Adrenal gland (tissue), 12 donors: ENCODE data around the gene IL17RB. TPM values are rescaled to one million over a fixed set of nuclear protein-coding genes. Genes with fewer than 3 reads are reported as not detected.

ENCODE experiments used
- DNase-seq, 7 donors: peaks; one replicate each; pipeline ENCODE4 v3.0.0-alpha.2; 2019 to 2020
- H3K27ac ChIP-seq, 5 donors: fragments of 200-600 bp; sonication (generic) in 4 of 5; 1 replicate in 3 of 5; 2 replicates in 2 of 5; pipeline versions ENCODE4 v1.5.1 to v1.8.0; 2016 to 2020; ENCODE audit warnings: mild to moderate bottlenecking in 1 of 5
- H3K27me3 ChIP-seq: fragments of 200-600 bp; 2 replicates; pipeline ENCODE4 v1.8.0; 2021
- H3K36me3 ChIP-seq, 2 donors: fragments of 200-600 bp; replicated peaks in 1 of 2; 1 replicate in 1 of 2; 2 replicates in 1 of 2; pipeline versions ENCODE4 v1.5.1 to v1.8.0; 2018 to 2022
- H3K4me1 ChIP-seq, 2 donors: fragments of 200-600 bp; replicated peaks in 1 of 2; 1 replicate in 1 of 2; 2 replicates in 1 of 2; pipeline versions ENCODE4 v1.5.1 to v1.8.0; 2018 to 2021
- H3K4me3 ChIP-seq, 4 donors: fragments of 200-600 bp; sonication (generic) in 3 of 4; one replicate each; pipeline ENCODE4 v1.5.1; 2016 to 2018
- H3K9me3 ChIP-seq, 3 donors: fragments of 200-600 bp; sonication (generic) in 1 of 3; replicated peaks in 1 of 3; 1 replicate in 2 of 3; 2 replicates in 1 of 3; pipeline versions ENCODE4 v1.5.1 to v1.8.0; 2016 to 2021
- CTCF ChIP-seq, 6 experiments: fragments of 450-650 bp in 4 of 6; fragments of 200-600 bp in 2 of 6; sonication (generic) in 1 of 6; IDR thresholded peaks; 1 replicate in 5 of 6; 2 replicates in 1 of 6; pipeline versions ENCODE4 v1.5.1 to v1.8.0; 2016 to 2021; ENCODE audit warnings: antibody characterized with exemption in 6 of 6, mild to moderate bottlenecking in 2 of 6, moderate library complexity in 1 of 6
- POLR2A ChIP-seq, 2 donors: fragments of 450-650 bp; IDR thresholded peaks; one replicate each; pipeline ENCODE4 v1.6.1; 2017; ENCODE audit warnings: antibody characterized with exemption in 2 of 2, mild to moderate bottlenecking in 2 of 2, moderate library complexity in 1 of 2
- whole genome bisulfite sequencing, 4 donors: extraction: QIAGEN DNeasy Blood & Tissue Kit in 2 of 4; methylation state at CpG; one replicate each; pipeline versions ENCODE4 v1.1.5 to v1.1.7; 2013 to 2017; 5-methylcytosine and 5-hydroxymethylcytosine counted together
- intact Hi-C, 2 donors: fragments of 100-400 bp; cut with DNase I; formaldehyde crosslinking; loops; one replicate each; pipeline versions ENCODE4 v1.14.1 to v1.15.0; 2022 to 2023
- polyA plus RNA-seq, 3 donors: library from polyadenylated mRNA; stranded (reverse); fragments of 200-250 nt in 2 of 3; fragments of 350-450 nt in 1 of 3; fragmentation: Illumina TruSeq in 1 of 3; extraction: RNeasy Lipid Tissue Mini Kit (QIAGEN cat#74804) in 1 of 3; gene quantifications; one replicate each; pipeline ENCODE4 v1.2.3, GENCODE V29; 2013 to 2014
- total RNA-seq, 9 donors: library from RNA; depleted of rRNA in 4 of 9; stranded (reverse); fragments of >200 nt in 4 of 9; fragments of 120-200 nt in 1 of 9; fragmentation: NEBNext Ultra II Directional in 1 of 9; extraction: Animal tissue kit (Norgen Biotek cat#: 25700) in 1 of 9; gene quantifications; one replicate each; pipeline versions ENCODE4 v1.1.0 to v1.2.4, GENCODE V29; 2013 to 2023
- donor health status: healthy with polysubstance abuse.
- donor health status: Bipolar disorder and iron deficiency.
- donor health status: DM: yes; HTN: yes; CAD: no.
- donor health status: DM: no; HTN: no; CAD: no.
- donor health status: DM: no; HTN: no; CAD: no.
- donor health status: DM: yes; HTN: yes; CAD: no.

Gene IL17RB
- total and polyA plus RNA-seq, 12 donors = 0.35 to 12.0 (median 2.1) TPM

GRCh38 chr3:53843195-53844177 is 2.9 kb upstream of the IL17RB start:
- TF ChIP-seq CTCF (IDR thresholded peaks at IDR 0.05) = no peak
- no peak for TF ChIP-seq POLR2A (IDR thresholded peaks at IDR 0.05)
- WGBS, 4 donors = 73 to 78% (median 76%) methylated on average over 8 to 10 of the region's 10 CpGs
- Histone ChIP-seq H3K4me1 (peaks cover 7 to 13% of the 10 kb centered on the region in 2 donors), H3K27me3 (no peaks in the 10 kb centered on the region), H3K27ac (peak overlapping the region in 3 of 5 donors; percentile 8 to 78 (median 57)), H3K36me3 (no peaks in the 10 kb centered on the region), H3K4me3 (no peak overlapping the region), H3K9me3 (no peaks in the 10 kb centered on the region)
- peak in 1 of 7 donors; percentile 51 for DNase-seq
- intact Hi-C loops = no loop called here

GRCh38 chr3:53844262-53845102 is 1.9 kb upstream of the IL17RB start:
- TF ChIP-seq POLR2A (IDR thresholded peaks at IDR 0.05) (no peak), CTCF (IDR thresholded peaks at IDR 0.05) (no peak)
- Histone ChIP-seq H3K4me3 (peak overlapping the region in 1 of 4 donors; percentile 90), H3K9me3 (no peaks in the 10 kb centered on the region), H3K4me1 (peaks cover 7 to 13% of the 10 kb centered on the region in 2 donors), H3K27ac (peak overlapping the region in 1 of 5 donors; percentile 78), H3K36me3 (no peaks in the 10 kb centered on the region), H3K27me3 (no peaks in the 10 kb centered on the region)
- 74 to 92% (median 90%) methylated on average over 4 to 9 of the region's 9 CpGs for WGBS, 4 donors
- DNase-seq = peak in 1 of 7 donors; percentile 50
- intact Hi-C loops = no loop called here

- Histone ChIP-seq H3K4me3 (peak overlapping the region in 2 of 4 donors; percentile 55 to 90), H3K27ac (peak overlapping the region in 3 of 5 donors; percentile 69 to 78 (median 73)), H3K27me3 (no peaks in the 10 kb centered on the region), H3K9me3 (no peaks in the 10 kb centered on the region), H3K36me3 (no peaks in the 10 kb centered on the region), H3K4me1 (peaks cover 7 to 13% of the 10 kb centered on the region in 2 donors)
- intact Hi-C loops = no loop called here
- TF ChIP-seq CTCF (IDR thresholded peaks at IDR 0.05) (peak in 4 of 6 experiments; percentile 8 to 31 (median 22)), POLR2A (IDR thresholded peaks at IDR 0.05) (no peak)
- 20 to 24% (median 22%) methylated on average over 11 to 25 of the region's 25 CpGs for WGBS, 4 donors
- peak; percentile 49 to 78 (median 67) for DNase-seq
Observed at GRCh38 chr3:53845103-53845880, 1.1 kb upstream of the IL17RB start.
